NCI-H2029 treated with DMSO at 0.1 percent for 48 hours (cell line): Measurements from ENCODE around the gene SLC6A20.
A peak's percentile ranks its signal among the peaks of the same experiment; 100 is the strongest.

Experiments used
- DNase-seq: peaks from one replicate; lab custom pipeline; 2025; lab: John Stamatoyannopoulos, UW

Gene SLC6A20

GRCh38 chr3:45777746-45778386, 18.5 kb downstream of the SLC6A20 start:
- no peak for DNase-seq

GRCh38 chr3:45777111-45777745, 19.1 kb downstream of the SLC6A20 start:
- DNase-seq = no peak

- DNase-seq = peak; percentile 29
Measured at GRCh38 chr3:45776611-45777010, 19.7 kb downstream of the SLC6A20 start.

GRCh38 chr3:45776301-45776595, 20.1 kb downstream of the SLC6A20 start:
- no peak for DNase-seq

GRCh38 chr3:45775571-45776300, 20.6 kb downstream of the SLC6A20 start:
- DNase-seq = no peak

- no peak for DNase-seq
Measured at GRCh38 chr3:45774581-45775521, 21.5 kb downstream of the SLC6A20 start.

GRCh38 chr3:45773714-45774449, 22.5 kb downstream of the SLC6A20 start:
- DNase-seq = no peak

GRCh38 chr3:45773072-45773471, 23.3 kb downstream of the SLC6A20 start:
- DNase-seq = peak; percentile 70

- no peak for DNase-seq
Measured at GRCh38 chr3:45772341-45773035, 23.8 kb downstream of the SLC6A20 start.

GRCh38 chr3:45771831-45772230, 24.5 kb downstream of the SLC6A20 start:
- DNase-seq = no peak

- no peak for DNase-seq
Measured at GRCh38 chr3:45771166-45771775, 25.1 kb downstream of the SLC6A20 start.

- no peak for DNase-seq
Measured at GRCh38 chr3:45765958-45766357, 30.4 kb downstream of the SLC6A20 start.

- no peak for DNase-seq
Measured at GRCh38 chr3:45765266-45765851, 31.0 kb downstream of the SLC6A20 start.

GRCh38 chr3:45763303-45763675, 33.0 kb downstream of the SLC6A20 start:
- DNase-seq = no peak

GRCh38 chr3:45762647-45763302, 33.6 kb downstream of the SLC6A20 start:
- no peak for DNase-seq

GRCh38 chr3:45761831-45762230, 34.5 kb downstream of the SLC6A20 start:
- no peak for DNase-seq

GRCh38 chr3:45760878-45761711, 35.2 kb downstream of the SLC6A20 start:
- DNase-seq = peak; percentile 77

GRCh38 chr3:45759851-45760250, 36.5 kb downstream of the SLC6A20 start:
- DNase-seq = no peak

- no peak for DNase-seq
Measured at GRCh38 chr3:45758871-45759270, 37.5 kb downstream of the SLC6A20 start.
